Thymus (tissue), 11 donors: ENCODE measurements around the gene CBLC. TPM values are rescaled to one million over a fixed set of nuclear protein-coding genes. Genes with fewer than 3 reads are reported as not detected.

Experiments used
- DNase-seq, 9 donors: peaks; one replicate each; pipeline ENCODE4 v3.0.0-alpha.2; 2013; ENCODE audit warnings: low spot score in 9 of 9, low read depth in 6 of 9, missing footprints in 1 of 9
- H3K27ac ChIP-seq, 2 donors: one replicate each; pipeline ENCODE4 v1.5.1; 2013; ENCODE audit warnings: control low read depth in 1 of 2, low read depth in 1 of 2, low read length in 1 of 2, mild to moderate bottlenecking in 1 of 2, moderate library complexity in 1 of 2
- H3K27me3 ChIP-seq, 2 donors: one replicate each; pipeline ENCODE4 v1.5.1; 2013; ENCODE audit warnings: low read length in 1 of 2; ENCODE audit not compliant: control insufficient read depth in 2 of 2, insufficient read depth in 1 of 2
- H3K36me3 ChIP-seq, 2 donors: one replicate each; pipeline ENCODE4 v1.5.1; 2013; ENCODE audit warnings: low read length in 1 of 2, mild to moderate bottlenecking in 1 of 2, moderate library complexity in 1 of 2; ENCODE audit not compliant: control insufficient read depth in 2 of 2, insufficient read depth in 2 of 2
- H3K4me1 ChIP-seq, 2 donors: one replicate each; pipeline ENCODE4 v1.5.1; 2013; ENCODE audit warnings: low read length in 2 of 2; ENCODE audit not compliant: control insufficient read depth in 2 of 2, insufficient read depth in 2 of 2
- H3K4me3 ChIP-seq, 2 donors: one replicate each; pipeline ENCODE4 v1.5.1; 2013; ENCODE audit warnings: low read length in 2 of 2, control low read depth in 1 of 2, mild to moderate bottlenecking in 1 of 2
- H3K9me3 ChIP-seq, 2 donors: one replicate each; pipeline ENCODE4 v1.5.1; 2013; ENCODE audit warnings: low read length in 1 of 2, mild to moderate bottlenecking in 1 of 2; ENCODE audit not compliant: control insufficient read depth in 2 of 2, insufficient read depth in 1 of 2
- whole genome bisulfite sequencing: extraction: QIAGEN DNeasy Blood & Tissue Kit; methylation state at CpG from one replicate; pipeline ENCODE4 v1.1.7; 2013; 5-methylcytosine and 5-hydroxymethylcytosine counted together
- polyA plus RNA-seq: library from polyadenylated mRNA; stranded (reverse); fragments of 200-250 nt; gene quantifications from one replicate; pipeline ENCODE4 v1.2.3, GENCODE V29; 2013
- total RNA-seq: library from RNA; stranded (reverse); fragments of 120-200 nt; gene quantifications from one replicate; pipeline ENCODE4 v1.2.4, GENCODE V29; 2013
- donor health status: healthy.

Gene CBLC
- total and polyA plus RNA-seq, 2 donors: 0.42 to 2.0 TPM

- peaks cover 0 to 5% of the 10 kb centered on the region in 2 donors for H3K9me3 ChIP-seq
- no peak for DNase-seq
- no peak overlapping the region for H3K4me3 ChIP-seq
- 94% methylated on average over 13 of the region's 13 CpGs for WGBS
- H3K27me3 ChIP-seq: peaks cover 0 to 33% of the 10 kb centered on the region in 2 donors
- H3K36me3 ChIP-seq: no peaks in the 10 kb centered on the region
- no peak overlapping the region for H3K27ac ChIP-seq
- H3K4me1 ChIP-seq: peaks cover 0 to 10% of the 10 kb centered on the region in 2 donors
Measured at GRCh38 chr19:44810234-44811121, 32.8 kb downstream of the CBLC start.

GRCh38 chr19:44811122-44811419 lies 33.4 kb downstream of the CBLC start:
- WGBS: 96% methylated on average over 7 of the region's 7 CpGs
- DNase-seq: no peak
- no peak overlapping the region for H3K27ac ChIP-seq
- H3K4me1 ChIP-seq: peaks cover 0 to 10% of the 10 kb centered on the region in 2 donors
- H3K9me3 ChIP-seq: peaks cover 0 to 5% of the 10 kb centered on the region in 2 donors
- no peaks in the 10 kb centered on the region for H3K36me3 ChIP-seq
- peaks cover 0 to 33% of the 10 kb centered on the region in 2 donors for H3K27me3 ChIP-seq
- H3K4me3 ChIP-seq: no peak overlapping the region

GRCh38 chr19:44812142-44812718 lies 34.5 kb downstream of the CBLC start:
- Histone ChIP-seq H3K4me3 (no peak overlapping the region), H3K4me1 (peaks cover 0 to 10% of the 10 kb centered on the region in 2 donors), H3K27me3 (peaks cover 0 to 29% of the 10 kb centered on the region in 2 donors), H3K9me3 (peaks cover 0 to 2% of the 10 kb centered on the region in 2 donors), H3K36me3 (no peaks in the 10 kb centered on the region), H3K27ac (no peak overlapping the region)
- WGBS: 97% methylated on average over 28 of the region's 28 CpGs
- DNase-seq: no peak

GRCh38 chr19:44813070-44813840 lies 35.6 kb downstream of the CBLC start:
- no peaks in the 10 kb centered on the region for H3K9me3 ChIP-seq
- H3K4me1 ChIP-seq: peaks cover 0 to 10% of the 10 kb centered on the region in 2 donors
- H3K27me3 ChIP-seq: peaks cover 0 to 20% of the 10 kb centered on the region in 2 donors
- no peak overlapping the region for H3K27ac ChIP-seq
- WGBS: 96% methylated on average over 38 of the region's 38 CpGs
- no peak overlapping the region for H3K4me3 ChIP-seq
- no peak for DNase-seq
- no peaks in the 10 kb centered on the region for H3K36me3 ChIP-seq

- Histone ChIP-seq H3K27me3 (peaks cover 0 to 13% of the 10 kb centered on the region in 2 donors), H3K4me3 (no peak overlapping the region), H3K4me1 (peaks cover 0 to 7% of the 10 kb centered on the region in 2 donors), H3K36me3 (no peaks in the 10 kb centered on the region), H3K9me3 (no peaks in the 10 kb centered on the region), H3K27ac (no peak overlapping the region)
- 95% methylated on average over 16 of the region's 16 CpGs for WGBS
- no peak for DNase-seq
Measured at GRCh38 chr19:44813841-44814470, 36.3 kb downstream of the CBLC start.

- WGBS: 97% methylated on average over 17 of the region's 17 CpGs
Measured at GRCh38 chr19:44814517-44814916, 36.8 kb downstream of the CBLC start.

GRCh38 chr19:44816301-44816700 lies 38.6 kb downstream of the CBLC start:
- DNase-seq: no peak
- WGBS: 92% methylated on average over 2 of the region's 2 CpGs
- Histone ChIP-seq H3K36me3 (no peaks in the 10 kb centered on the region), H3K9me3 (no peaks in the 10 kb centered on the region), H3K27ac (no peak overlapping the region), H3K4me1 (no peaks in the 10 kb centered on the region), H3K4me3 (no peak overlapping the region), H3K27me3 (no peaks in the 10 kb centered on the region)

More at GRCh38 chr19:44814517-44814916, 36.8 kb downstream of the CBLC start:
- Histone ChIP-seq H3K4me3 (no peak overlapping the region), H3K27ac (no peak overlapping the region), H3K4me1 (peaks cover 0 to 1% of the 10 kb centered on the region in 2 donors), H3K27me3 (peaks cover 0 to 7% of the 10 kb centered on the region in 2 donors), H3K36me3 (no peaks in the 10 kb centered on the region), H3K9me3 (no peaks in the 10 kb centered on the region)
- no peak for DNase-seq

GRCh38 chr19:44817725-44818465 lies 40.2 kb downstream of the CBLC start:
- 93% methylated on average over 8 of the region's 8 CpGs for WGBS
- Histone ChIP-seq H3K4me3 (no peak overlapping the region), H3K27ac (no peak overlapping the region), H3K9me3 (no peaks in the 10 kb centered on the region), H3K36me3 (no peaks in the 10 kb centered on the region), H3K27me3 (no peaks in the 10 kb centered on the region), H3K4me1 (no peaks in the 10 kb centered on the region)
- DNase-seq: no peak
